ENCODE data around the gene MEDAG.

DNA sequence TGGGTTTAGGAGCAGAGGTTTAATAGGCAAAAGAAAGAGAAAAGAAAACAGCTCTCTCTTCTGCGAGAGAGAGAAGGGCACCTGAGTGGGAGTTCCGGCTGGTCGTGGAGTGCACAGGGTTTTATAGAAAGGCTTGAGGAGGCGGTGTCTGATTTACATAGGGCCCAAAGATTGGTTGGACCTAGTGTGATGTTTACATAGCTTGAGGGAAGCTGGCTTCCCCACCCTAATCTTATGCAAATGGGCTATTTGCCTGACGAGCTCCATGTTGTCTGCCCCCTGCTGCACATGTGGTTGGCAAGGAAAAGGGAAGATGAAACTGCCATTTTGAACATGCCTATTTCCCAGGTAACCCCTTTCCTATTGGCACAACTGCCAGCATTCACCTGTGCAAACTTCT is 21.5 kb upstream of the MEDAG start:
- TF ChIP-seq, protein P1, sequence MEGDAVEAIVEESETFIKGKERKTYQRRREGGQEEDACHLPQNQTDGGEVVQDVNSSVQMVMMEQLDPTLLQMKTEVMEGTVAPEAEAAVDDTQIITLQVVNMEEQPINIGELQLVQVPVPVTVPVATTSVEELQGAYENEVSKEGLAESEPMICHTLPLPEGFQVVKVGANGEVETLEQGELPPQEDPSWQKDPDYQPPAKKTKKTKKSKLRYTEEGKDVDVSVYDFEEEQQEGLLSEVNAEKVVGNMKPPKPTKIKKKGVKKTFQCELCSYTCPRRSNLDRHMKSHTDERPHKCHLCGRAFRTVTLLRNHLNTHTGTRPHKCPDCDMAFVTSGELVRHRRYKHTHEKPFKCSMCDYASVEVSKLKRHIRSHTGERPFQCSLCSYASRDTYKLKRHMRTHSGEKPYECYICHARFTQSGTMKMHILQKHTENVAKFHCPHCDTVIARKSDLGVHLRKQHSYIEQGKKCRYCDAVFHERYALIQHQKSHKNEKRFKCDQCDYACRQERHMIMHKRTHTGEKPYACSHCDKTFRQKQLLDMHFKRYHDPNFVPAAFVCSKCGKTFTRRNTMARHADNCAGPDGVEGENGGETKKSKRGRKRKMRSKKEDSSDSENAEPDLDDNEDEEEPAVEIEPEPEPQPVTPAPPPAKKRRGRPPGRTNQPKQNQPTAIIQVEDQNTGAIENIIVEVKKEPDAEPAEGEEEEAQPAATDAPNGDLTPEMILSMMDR (IDR thresholded peaks at IDR 0.05): no peak
- no peak for TF ChIP-seq POLR2A (IDR thresholded peaks at IDR 0.05)

All from lower leg skin (tissue), 3 donors.